ENCODE data around the gene ZDHHC14.

ZDHHC14 gene

DNA sequence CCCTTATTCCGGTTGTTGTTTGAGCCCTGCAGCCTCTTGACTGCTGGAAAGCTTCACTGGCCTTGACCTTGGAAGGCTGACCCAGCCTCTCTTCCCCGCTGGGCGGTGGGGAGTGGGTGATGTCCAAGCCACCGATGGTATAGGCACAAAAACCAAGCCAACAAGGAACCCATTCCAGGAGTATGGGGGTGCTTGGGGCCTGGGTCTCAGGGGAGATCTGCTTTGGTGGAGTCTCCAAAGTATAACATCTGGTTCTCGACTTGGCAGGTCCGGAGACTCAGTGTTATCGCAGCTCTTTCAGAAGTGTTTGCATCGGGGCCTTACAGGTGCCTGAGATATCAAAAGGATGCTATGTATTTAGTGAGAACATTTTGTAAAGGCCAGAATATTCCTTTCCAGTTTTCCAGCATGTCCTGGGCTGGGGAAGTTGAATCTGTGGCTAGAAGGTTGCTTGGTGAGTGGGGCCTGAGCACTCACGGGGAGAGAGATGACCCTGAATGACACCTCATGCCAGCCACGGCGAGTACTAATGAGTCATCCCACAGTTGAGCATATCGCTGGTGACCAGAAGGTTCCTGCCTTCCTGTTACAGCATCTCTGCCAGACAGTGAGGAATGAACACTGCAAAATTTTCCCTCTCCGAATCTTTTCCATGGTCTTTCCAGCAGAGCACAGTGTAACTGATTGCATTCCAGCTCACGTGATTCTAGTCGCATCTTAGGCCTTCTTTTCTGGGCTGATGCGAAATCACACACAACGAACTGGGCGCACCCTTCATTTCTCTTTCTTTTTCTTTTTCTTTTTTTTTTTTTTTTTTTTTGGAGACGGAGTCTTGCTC lies 133.9 kb downstream of the ZDHHC14 start:
- peak; percentile 96 for ATAC-seq
- TF ChIP-seq, protein P1, sequence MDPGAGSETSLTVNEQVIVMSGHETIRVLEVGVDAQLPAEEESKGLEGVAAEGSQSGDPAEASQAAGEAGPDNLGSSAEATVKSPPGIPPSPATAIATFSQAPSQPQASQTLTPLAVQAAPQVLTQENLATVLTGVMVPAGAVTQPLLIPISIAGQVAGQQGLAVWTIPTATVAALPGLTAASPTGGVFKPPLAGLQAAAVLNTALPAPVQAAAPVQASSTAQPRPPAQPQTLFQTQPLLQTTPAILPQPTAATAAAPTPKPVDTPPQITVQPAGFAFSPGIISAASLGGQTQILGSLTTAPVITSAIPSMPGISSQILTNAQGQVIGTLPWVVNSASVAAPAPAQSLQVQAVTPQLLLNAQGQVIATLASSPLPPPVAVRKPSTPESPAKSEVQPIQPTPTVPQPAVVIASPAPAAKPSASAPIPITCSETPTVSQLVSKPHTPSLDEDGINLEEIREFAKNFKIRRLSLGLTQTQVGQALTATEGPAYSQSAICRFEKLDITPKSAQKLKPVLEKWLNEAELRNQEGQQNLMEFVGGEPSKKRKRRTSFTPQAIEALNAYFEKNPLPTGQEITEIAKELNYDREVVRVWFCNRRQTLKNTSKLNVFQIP (CRISPR knock-in tag; IDR thresholded peaks at IDR 0.05; ENCODE audit: borderline replicate concordance, low read depth): no peak
- TF ChIP-seq ZNF70 (CRISPR knock-in tag; IDR thresholded peaks at IDR 0.05): no peak
- TF ChIP-seq ZFP3 (CRISPR knock-in tag; IDR thresholded peaks at IDR 0.05): no peak
- TF ChIP-seq BACH2 (CRISPR knock-in tag; IDR thresholded peaks at IDR 0.05; ENCODE audit: borderline replicate concordance): no peak
- no peak for TF ChIP-seq ARNTL (CRISPR knock-in tag; IDR thresholded peaks at IDR 0.05; ENCODE audit: borderline replicate concordance, low read depth)
- TF ChIP-seq ZNF565 (CRISPR knock-in tag; conservative IDR thresholded peaks at IDR 0.05; ENCODE audit: low read depth): no peak
- TF ChIP-seq TCF4 (CRISPR knock-in tag; IDR thresholded peaks at IDR 0.05; ENCODE audit: borderline replicate concordance): no peak
- TF ChIP-seq, protein P2, sequence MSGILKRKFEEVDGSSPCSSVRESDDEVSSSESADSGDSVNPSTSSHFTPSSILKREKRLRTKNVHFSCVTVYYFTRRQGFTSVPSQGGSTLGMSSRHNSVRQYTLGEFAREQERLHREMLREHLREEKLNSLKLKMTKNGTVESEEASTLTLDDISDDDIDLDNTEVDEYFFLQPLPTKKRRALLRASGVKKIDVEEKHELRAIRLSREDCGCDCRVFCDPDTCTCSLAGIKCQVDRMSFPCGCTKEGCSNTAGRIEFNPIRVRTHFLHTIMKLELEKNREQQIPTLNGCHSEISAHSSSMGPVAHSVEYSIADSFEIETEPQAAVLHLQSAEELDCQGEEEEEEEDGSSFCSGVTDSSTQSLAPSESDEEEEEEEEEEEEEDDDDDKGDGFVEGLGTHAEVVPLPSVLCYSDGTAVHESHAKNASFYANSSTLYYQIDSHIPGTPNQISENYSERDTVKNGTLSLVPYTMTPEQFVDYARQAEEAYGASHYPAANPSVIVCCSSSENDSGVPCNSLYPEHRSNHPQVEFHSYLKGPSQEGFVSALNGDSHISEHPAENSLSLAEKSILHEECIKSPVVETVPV (CRISPR knock-in tag; IDR thresholded peaks at IDR 0.05): no peak
- TF ChIP-seq ZC3H10 (CRISPR knock-in tag; IDR thresholded peaks at IDR 0.05): no peak
- TF ChIP-seq, protein P3, sequence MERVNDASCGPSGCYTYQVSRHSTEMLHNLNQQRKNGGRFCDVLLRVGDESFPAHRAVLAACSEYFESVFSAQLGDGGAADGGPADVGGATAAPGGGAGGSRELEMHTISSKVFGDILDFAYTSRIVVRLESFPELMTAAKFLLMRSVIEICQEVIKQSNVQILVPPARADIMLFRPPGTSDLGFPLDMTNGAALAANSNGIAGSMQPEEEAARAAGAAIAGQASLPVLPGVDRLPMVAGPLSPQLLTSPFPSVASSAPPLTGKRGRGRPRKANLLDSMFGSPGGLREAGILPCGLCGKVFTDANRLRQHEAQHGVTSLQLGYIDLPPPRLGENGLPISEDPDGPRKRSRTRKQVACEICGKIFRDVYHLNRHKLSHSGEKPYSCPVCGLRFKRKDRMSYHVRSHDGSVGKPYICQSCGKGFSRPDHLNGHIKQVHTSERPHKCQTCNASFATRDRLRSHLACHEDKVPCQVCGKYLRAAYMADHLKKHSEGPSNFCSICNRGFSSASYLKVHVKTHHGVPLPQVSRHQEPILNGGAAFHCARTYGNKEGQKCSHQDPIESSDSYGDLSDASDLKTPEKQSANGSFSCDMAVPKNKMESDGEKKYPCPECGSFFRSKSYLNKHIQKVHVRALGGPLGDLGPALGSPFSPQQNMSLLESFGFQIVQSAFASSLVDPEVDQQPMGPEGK (CRISPR knock-in tag; IDR thresholded peaks at IDR 0.05; ENCODE audit: borderline replicate concordance): no peak
- TF ChIP-seq, protein P4, sequence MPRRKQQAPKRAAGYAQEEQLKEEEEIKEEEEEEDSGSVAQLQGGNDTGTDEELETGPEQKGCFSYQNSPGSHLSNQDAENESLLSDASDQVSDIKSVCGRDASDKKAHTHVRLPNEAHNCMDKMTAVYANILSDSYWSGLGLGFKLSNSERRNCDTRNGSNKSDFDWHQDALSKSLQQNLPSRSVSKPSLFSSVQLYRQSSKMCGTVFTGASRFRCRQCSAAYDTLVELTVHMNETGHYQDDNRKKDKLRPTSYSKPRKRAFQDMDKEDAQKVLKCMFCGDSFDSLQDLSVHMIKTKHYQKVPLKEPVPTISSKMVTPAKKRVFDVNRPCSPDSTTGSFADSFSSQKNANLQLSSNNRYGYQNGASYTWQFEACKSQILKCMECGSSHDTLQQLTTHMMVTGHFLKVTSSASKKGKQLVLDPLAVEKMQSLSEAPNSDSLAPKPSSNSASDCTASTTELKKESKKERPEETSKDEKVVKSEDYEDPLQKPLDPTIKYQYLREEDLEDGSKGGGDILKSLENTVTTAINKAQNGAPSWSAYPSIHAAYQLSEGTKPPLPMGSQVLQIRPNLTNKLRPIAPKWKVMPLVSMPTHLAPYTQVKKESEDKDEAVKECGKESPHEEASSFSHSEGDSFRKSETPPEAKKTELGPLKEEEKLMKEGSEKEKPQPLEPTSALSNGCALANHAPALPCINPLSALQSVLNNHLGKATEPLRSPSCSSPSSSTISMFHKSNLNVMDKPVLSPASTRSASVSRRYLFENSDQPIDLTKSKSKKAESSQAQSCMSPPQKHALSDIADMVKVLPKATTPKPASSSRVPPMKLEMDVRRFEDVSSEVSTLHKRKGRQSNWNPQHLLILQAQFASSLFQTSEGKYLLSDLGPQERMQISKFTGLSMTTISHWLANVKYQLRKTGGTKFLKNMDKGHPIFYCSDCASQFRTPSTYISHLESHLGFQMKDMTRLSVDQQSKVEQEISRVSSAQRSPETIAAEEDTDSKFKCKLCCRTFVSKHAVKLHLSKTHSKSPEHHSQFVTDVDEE (CRISPR knock-in tag; IDR thresholded peaks at IDR 0.05): no peak
- TF ChIP-seq, protein P5, sequence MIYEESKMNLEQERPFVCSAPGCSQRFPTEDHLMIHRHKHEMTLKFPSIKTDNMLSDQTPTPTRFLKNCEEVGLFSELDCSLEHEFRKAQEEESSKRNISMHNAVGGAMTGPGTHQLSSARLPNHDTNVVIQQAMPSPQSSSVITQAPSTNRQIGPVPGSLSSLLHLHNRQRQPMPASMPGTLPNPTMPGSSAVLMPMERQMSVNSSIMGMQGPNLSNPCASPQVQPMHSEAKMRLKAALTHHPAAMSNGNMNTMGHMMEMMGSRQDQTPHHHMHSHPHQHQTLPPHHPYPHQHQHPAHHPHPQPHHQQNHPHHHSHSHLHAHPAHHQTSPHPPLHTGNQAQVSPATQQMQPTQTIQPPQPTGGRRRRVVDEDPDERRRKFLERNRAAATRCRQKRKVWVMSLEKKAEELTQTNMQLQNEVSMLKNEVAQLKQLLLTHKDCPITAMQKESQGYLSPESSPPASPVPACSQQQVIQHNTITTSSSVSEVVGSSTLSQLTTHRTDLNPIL (CRISPR knock-in tag; IDR thresholded peaks at IDR 0.05; ENCODE audit: low read depth): no peak
- TF ChIP-seq CSDC2 (CRISPR knock-in tag; IDR thresholded peaks at IDR 0.05): no peak
- no peak for TF ChIP-seq GLIS3 (CRISPR knock-in tag; IDR thresholded peaks at IDR 0.05)
- TF ChIP-seq SNAI2 (CRISPR knock-in tag; IDR thresholded peaks at IDR 0.05): no peak
- TF ChIP-seq PPARA (CRISPR knock-in tag; IDR thresholded peaks at IDR 0.05; ENCODE audit: borderline replicate concordance): no peak
- no peak for TF ChIP-seq ZFP30 (CRISPR knock-in tag; IDR thresholded peaks at IDR 0.05)
- TF ChIP-seq ESRRG (CRISPR knock-in tag; IDR thresholded peaks at IDR 0.05): no peak

DNA sequence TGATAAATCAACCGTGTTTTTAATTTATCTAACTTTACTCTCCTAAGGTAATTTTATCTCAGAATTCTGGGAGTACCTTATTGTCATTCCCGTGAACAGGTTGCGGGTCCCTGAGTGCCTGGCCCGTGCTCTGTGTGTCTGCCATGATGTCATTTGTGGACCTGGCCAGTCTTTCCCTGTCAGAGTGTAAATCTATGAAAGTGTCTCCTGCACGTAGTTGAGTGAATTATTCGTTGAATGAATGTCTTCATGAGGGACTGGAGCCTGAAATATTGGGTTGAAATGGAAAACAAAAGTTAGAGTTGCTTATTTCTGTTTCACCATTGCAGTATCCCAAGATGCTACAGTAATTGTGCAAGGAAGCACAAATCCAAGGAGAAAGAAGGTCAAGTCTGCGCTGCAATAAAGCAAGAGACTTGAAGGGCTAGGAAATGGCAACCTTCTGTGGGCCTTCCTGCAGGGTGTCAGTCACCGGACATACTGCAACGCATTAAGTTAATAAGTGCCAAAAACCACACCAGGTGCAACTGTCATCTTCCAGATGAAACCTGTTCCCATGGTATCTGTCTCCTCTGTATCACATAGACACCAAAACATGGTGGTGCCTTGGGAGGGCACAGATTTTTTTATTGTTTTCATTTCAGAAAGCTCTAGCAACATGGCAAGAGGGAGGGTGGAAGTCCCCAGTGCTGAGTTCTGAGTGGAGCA lies 135.5 kb downstream of the ZDHHC14 start:
- ATAC-seq: no peak
- TF ChIP-seq RARB (CRISPR knock-in tag; IDR thresholded peaks at IDR 0.05): no peak
- no peak for TF ChIP-seq GLIS3 (CRISPR knock-in tag; IDR thresholded peaks at IDR 0.05)
- no peak for TF ChIP-seq ZFP30 (CRISPR knock-in tag; IDR thresholded peaks at IDR 0.05)
- TF ChIP-seq, protein P4 (CRISPR knock-in tag; IDR thresholded peaks at IDR 0.05): no peak
- TF ChIP-seq, protein P2 (CRISPR knock-in tag; IDR thresholded peaks at IDR 0.05): no peak
- TF ChIP-seq, protein P3 (CRISPR knock-in tag; IDR thresholded peaks at IDR 0.05; ENCODE audit: borderline replicate concordance): no peak
- TF ChIP-seq, protein P5 (CRISPR knock-in tag; IDR thresholded peaks at IDR 0.05; ENCODE audit: low read depth): no peak

All from SK-N-SH treated with all-trans-retinoic acid at 6 μM for 48 hours (cell line).